Liver (tissue), 9 donors: ENCODE measurements around the gene EFEMP2. TPM values are rescaled to one million over a fixed set of nuclear protein-coding genes. Genes with fewer than 3 reads are reported as not detected.

Experiments
- DNase-seq: peaks from one replicate; pipeline ENCODE4 v3.0.0-alpha.2; 2017; ENCODE audit warnings: low spot score
- H3K27ac ChIP-seq, 2 donors: one replicate each; pipeline ENCODE4 v1.7.0; 2013; ENCODE audit warnings: inconsistent platforms in 2 of 2, low read length in 2 of 2, control low read depth in 1 of 2, low read depth in 1 of 2, mild to moderate bottlenecking in 1 of 2
- H3K27me3 ChIP-seq, 4 donors: one replicate each; pipeline versions ENCODE4 v1.6.1 to v1.7.0; 2013; ENCODE audit warnings: low read length in 3 of 4, inconsistent platforms in 1 of 4, mild to moderate bottlenecking in 1 of 4, moderate library complexity in 1 of 4; ENCODE audit not compliant: control insufficient read depth in 4 of 4, insufficient read depth in 4 of 4
- H3K36me3 ChIP-seq, 4 donors: one replicate each; pipeline versions ENCODE4 v1.6.1 to v1.7.0; 2013; ENCODE audit warnings: low read length in 3 of 4, mild to moderate bottlenecking in 3 of 4, low read depth in 1 of 4, moderate library complexity in 1 of 4; ENCODE audit not compliant: control insufficient read depth in 4 of 4, insufficient read depth in 3 of 4
- H3K4me1 ChIP-seq, 4 donors: one replicate each; pipeline versions ENCODE4 v1.6.1 to v1.7.0; 2013; ENCODE audit warnings: low read length in 3 of 4, mild to moderate bottlenecking in 3 of 4, moderate library complexity in 1 of 4; ENCODE audit not compliant: control insufficient read depth in 4 of 4, insufficient read depth in 4 of 4
- H3K4me3 ChIP-seq, 3 donors: one replicate each; pipeline versions ENCODE4 v1.6.1 to v1.7.0; 2013; ENCODE audit warnings: low read length in 3 of 3, control low read depth in 1 of 3, low read depth in 1 of 3, mild to moderate bottlenecking in 1 of 3
- H3K9ac ChIP-seq, 2 donors: one replicate each; pipeline ENCODE4 v1.7.0; 2013; ENCODE audit warnings: low read length in 2 of 2, mild to moderate bottlenecking in 2 of 2, moderate library complexity in 2 of 2, control low read depth in 1 of 2, low read depth in 1 of 2
- H3K9me3 ChIP-seq, 4 donors: one replicate each; pipeline versions ENCODE4 v1.6.1 to v1.7.0; 2013; ENCODE audit warnings: low read length in 3 of 4; ENCODE audit not compliant: control insufficient read depth in 4 of 4
- EGR1 ChIP-seq, 2 donors: IDR thresholded peaks; 2 replicates each; pipeline ENCODE4 v1.6.1; 2016 to 2018; ENCODE audit warnings: antibody characterized with exemption in 2 of 2, low read depth in 2 of 2
- FOXA1 ChIP-seq: IDR thresholded peaks from 2 replicates; pipeline ENCODE4 v1.6.1; 2016; ENCODE audit warnings: antibody characterized with exemption
- FOXA2 ChIP-seq: IDR thresholded peaks from 2 replicates; pipeline ENCODE4 v1.6.1; 2016; ENCODE audit warnings: antibody characterized with exemption
- GABPA ChIP-seq, 2 donors: IDR thresholded peaks in 1 of 2; conservative IDR thresholded peaks in 1 of 2; 2 replicates each; pipeline ENCODE4 v1.6.1; 2016; ENCODE audit warnings: antibody characterized with exemption in 2 of 2, mild to moderate bottlenecking in 1 of 2, moderate library complexity in 1 of 2
- HNF4A ChIP-seq, 2 donors: conservative IDR thresholded peaks; 2 replicates each; pipeline ENCODE4 v1.6.1; 2016; ENCODE audit warnings: antibody characterized with exemption in 2 of 2, mild to moderate bottlenecking in 2 of 2
- JUND ChIP-seq, 2 donors: IDR thresholded peaks; 2 replicates each; pipeline ENCODE4 v1.6.1; 2016; ENCODE audit warnings: antibody characterized with exemption in 2 of 2
- NR2F2 ChIP-seq: IDR thresholded peaks from 2 replicates; pipeline ENCODE4 v1.6.1; 2016; ENCODE audit warnings: antibody characterized with exemption
- RAD21 ChIP-seq, 2 donors: IDR thresholded peaks; 2 replicates each; pipeline ENCODE4 v1.6.1; 2016; ENCODE audit warnings: antibody characterized with exemption in 2 of 2, mild to moderate bottlenecking in 2 of 2
- RXRA ChIP-seq, 2 donors: IDR thresholded peaks; 2 replicates each; pipeline ENCODE4 v1.6.1; 2017 to 2018; ENCODE audit warnings: antibody characterized with exemption in 2 of 2, mild to moderate bottlenecking in 1 of 2
- SP1 ChIP-seq: IDR thresholded peaks from 2 replicates; pipeline ENCODE4 v1.6.1; 2018; ENCODE audit warnings: antibody characterized with exemption, mild to moderate bottlenecking
- TAF1 ChIP-seq: conservative IDR thresholded peaks from 2 replicates; pipeline ENCODE4 v1.6.1; 2016; ENCODE audit warnings: antibody characterized with exemption, mild to moderate bottlenecking
- YY1 ChIP-seq: IDR thresholded peaks from 2 replicates; pipeline ENCODE4 v1.6.1; 2016; ENCODE audit warnings: antibody characterized with exemption, mild to moderate bottlenecking
- WGBS: extraction: QIAGEN DNeasy Blood & Tissue Kit; methylation state at CpG from one replicate; pipeline ENCODE4 v1.1.7; 2013; 5-methylcytosine and 5-hydroxymethylcytosine counted together
- polyA plus RNA-seq, 2 donors: library from polyadenylated mRNA; stranded (reverse) in 1 of 2; unstranded in 1 of 2; fragments of 200-250 nt in 1 of 2; fragments of >200 nt in 1 of 2; fragmentation: Nextera tagmentation in 1 of 2; extraction: Ambion mirVana in 1 of 2; gene quantifications; one replicate each; pipeline versions ENCODE4 v1.2.1 to v1.2.3, GENCODE V29; 2013 to 2015
- total RNA-seq, 2 donors: library from RNA; depleted of rRNA; stranded (reverse); fragments of >200 nt; gene quantifications; one replicate each; pipeline ENCODE4 v1.2.3, GENCODE V29; 2014
- TF ChIP-seq, protein P1 (sequence below): IDR thresholded peaks from 2 replicates; pipeline ENCODE4 v1.6.1; 2016; ENCODE audit warnings: antibody characterized with exemption
- TF ChIP-seq, protein P2 (sequence below): IDR thresholded peaks from 2 replicates; pipeline ENCODE4 v1.6.1; 2016; ENCODE audit warnings: antibody characterized with exemption
- TF ChIP-seq, protein P3 (sequence below): fragments of 150-350 bp; IDR thresholded peaks from 2 replicates; pipeline ENCODE4 v1.5.1; 2017; ENCODE audit warnings: improper control_type of control experiment, low read depth, low read length; ENCODE audit not compliant: missing input control
- TF ChIP-seq, protein P4 (sequence below): IDR thresholded peaks from 2 replicates; pipeline ENCODE4 v1.6.1; 2016; ENCODE audit warnings: antibody characterized with exemption, mild to moderate bottlenecking
- donor health status: healthy.
- donor health status: healthy.
- donor health status: healthy.
- donor health status: healthy.
- donor health status: healthy.

The EFEMP2 gene
- total RNA-seq (1 to 10 TPM; 5.0 to 5.2 TPM), polyA plus RNA-seq (10 to 100 TPM in 1 of 2 donors, 1 to 10 TPM in 1; 5.5 to 10.7 TPM)

DNA sequence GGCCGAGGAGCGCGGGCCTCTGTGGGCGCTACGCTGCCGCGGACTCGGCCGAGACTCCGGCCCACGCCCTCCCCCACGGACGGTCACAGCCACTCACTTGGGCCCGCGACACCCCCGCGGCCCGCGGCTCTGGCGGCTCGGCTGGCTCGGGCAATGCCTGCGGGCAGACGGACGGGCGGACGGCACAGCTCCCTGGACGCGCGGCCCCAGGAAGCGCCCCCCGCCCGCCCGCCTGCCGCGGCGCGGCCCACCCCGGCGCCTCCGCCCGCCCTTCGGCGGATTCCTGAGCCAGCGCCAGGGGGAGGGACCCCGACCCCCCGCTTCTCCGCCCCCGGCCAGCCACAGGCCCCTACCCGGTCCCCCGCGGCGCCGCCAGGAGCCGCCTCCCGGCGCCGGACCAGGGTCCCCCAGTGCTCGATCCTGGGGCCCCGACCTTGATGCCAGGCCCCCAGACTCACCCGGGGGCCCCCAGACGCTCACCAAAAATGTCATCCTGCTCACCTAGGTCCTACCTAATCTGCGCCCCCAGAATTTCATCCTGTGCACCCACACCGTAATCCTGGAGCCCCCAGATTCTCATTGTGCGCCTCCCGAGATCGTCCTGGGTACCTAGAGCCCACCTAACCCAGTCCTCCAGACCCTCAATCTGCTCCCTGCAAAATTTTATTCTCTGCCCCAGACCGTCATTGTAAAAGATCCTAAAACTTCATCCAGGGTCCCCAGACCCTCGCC is at the start of gene EFEMP2:
Gene EFEMP2, minus strand, starts transcription at position 215 of the 732 bp plus-strand sequence. CDS start 446 bp downstream, outside the sequence.
- Histone ChIP-seq H3K27me3 (no peaks in the 10 kb centered on the region), H3K36me3 (no peaks in the 10 kb centered on the region), H3K9ac (peak within 1 kb of the TSS in 1 of 2 donors; percentile 56), H3K4me1 (peaks cover 0 to 20% (median 6%) of the 10 kb centered on the region in 4 donors), H3K4me3 (peak within 1 kb of the TSS; percentile 4 to 41 (median 41)), H3K27ac (peak within 1 kb of the TSS; percentile 55 to 61), H3K9me3 (no peaks in the 10 kb centered on the region)
- TF ChIP-seq RAD21 (IDR thresholded peaks at IDR 0.05) (no peak), SP1 (no peak), HNF4A (conservative IDR thresholded peaks at IDR 0.05) (no peak), YY1 (no peak), JUND (IDR thresholded peaks at IDR 0.05) (no peak), RXRA (IDR thresholded peaks at IDR 0.05) (no peak)
- TF ChIP-seq, protein P1, sequence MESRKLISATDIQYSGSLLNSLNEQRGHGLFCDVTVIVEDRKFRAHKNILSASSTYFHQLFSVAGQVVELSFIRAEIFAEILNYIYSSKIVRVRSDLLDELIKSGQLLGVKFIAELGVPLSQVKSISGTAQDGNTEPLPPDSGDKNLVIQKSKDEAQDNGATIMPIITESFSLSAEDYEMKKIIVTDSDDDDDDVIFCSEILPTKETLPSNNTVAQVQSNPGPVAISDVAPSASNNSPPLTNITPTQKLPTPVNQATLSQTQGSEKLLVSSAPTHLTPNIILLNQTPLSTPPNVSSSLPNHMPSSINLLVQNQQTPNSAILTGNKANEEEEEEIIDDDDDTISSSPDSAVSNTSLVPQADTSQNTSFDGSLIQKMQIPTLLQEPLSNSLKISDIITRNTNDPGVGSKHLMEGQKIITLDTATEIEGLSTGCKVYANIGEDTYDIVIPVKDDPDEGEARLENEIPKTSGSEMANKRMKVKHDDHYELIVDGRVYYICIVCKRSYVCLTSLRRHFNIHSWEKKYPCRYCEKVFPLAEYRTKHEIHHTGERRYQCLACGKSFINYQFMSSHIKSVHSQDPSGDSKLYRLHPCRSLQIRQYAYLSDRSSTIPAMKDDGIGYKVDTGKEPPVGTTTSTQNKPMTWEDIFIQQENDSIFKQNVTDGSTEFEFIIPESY: no peak
- TF ChIP-seq, protein P2, sequence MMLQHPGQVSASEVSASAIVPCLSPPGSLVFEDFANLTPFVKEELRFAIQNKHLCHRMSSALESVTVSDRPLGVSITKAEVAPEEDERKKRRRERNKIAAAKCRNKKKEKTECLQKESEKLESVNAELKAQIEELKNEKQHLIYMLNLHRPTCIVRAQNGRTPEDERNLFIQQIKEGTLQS: no peak
- no peak for DNase-seq
- WGBS: 6% methylated on average over 69 of the region's 69 CpGs

- no peak overlapping the region for H3K9ac ChIP-seq
- peaks cover 7 to 28% (median 20%) of the 10 kb centered on the region in 4 donors for H3K4me1 ChIP-seq
- peaks cover 0 to 9% (median 4%) of the 10 kb centered on the region in 4 donors for H3K36me3 ChIP-seq
- no peak for DNase-seq
- 96% methylated on average over 10 of the region's 10 CpGs for WGBS
- no peaks in the 10 kb centered on the region for H3K9me3 ChIP-seq
- no peak for TF ChIP-seq HNF4A (conservative IDR thresholded peaks at IDR 0.05)
- TF ChIP-seq NR2F2: no peak
- TF ChIP-seq FOXA1: no peak
- TF ChIP-seq RAD21 (IDR thresholded peaks at IDR 0.05): no peak
- no peak for TF ChIP-seq GABPA (IDR thresholded peaks at IDR 0.05 in 1 of 2, conservative IDR thresholded peaks at IDR 0.05 in 1 of 2)
- TF ChIP-seq, protein P2: no peak
- no peak for TF ChIP-seq RXRA (IDR thresholded peaks at IDR 0.05)
- TF ChIP-seq, protein P3, sequence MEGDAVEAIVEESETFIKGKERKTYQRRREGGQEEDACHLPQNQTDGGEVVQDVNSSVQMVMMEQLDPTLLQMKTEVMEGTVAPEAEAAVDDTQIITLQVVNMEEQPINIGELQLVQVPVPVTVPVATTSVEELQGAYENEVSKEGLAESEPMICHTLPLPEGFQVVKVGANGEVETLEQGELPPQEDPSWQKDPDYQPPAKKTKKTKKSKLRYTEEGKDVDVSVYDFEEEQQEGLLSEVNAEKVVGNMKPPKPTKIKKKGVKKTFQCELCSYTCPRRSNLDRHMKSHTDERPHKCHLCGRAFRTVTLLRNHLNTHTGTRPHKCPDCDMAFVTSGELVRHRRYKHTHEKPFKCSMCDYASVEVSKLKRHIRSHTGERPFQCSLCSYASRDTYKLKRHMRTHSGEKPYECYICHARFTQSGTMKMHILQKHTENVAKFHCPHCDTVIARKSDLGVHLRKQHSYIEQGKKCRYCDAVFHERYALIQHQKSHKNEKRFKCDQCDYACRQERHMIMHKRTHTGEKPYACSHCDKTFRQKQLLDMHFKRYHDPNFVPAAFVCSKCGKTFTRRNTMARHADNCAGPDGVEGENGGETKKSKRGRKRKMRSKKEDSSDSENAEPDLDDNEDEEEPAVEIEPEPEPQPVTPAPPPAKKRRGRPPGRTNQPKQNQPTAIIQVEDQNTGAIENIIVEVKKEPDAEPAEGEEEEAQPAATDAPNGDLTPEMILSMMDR: no peak
- TF ChIP-seq EGR1 (IDR thresholded peaks at IDR 0.05; ENCODE audit: low read depth in 2 of 2): no peak
- TF ChIP-seq, protein P1: no peak
- no peak for TF ChIP-seq FOXA2
- no peak for TF ChIP-seq SP1
- no peak for TF ChIP-seq YY1
- TF ChIP-seq, protein P4, sequence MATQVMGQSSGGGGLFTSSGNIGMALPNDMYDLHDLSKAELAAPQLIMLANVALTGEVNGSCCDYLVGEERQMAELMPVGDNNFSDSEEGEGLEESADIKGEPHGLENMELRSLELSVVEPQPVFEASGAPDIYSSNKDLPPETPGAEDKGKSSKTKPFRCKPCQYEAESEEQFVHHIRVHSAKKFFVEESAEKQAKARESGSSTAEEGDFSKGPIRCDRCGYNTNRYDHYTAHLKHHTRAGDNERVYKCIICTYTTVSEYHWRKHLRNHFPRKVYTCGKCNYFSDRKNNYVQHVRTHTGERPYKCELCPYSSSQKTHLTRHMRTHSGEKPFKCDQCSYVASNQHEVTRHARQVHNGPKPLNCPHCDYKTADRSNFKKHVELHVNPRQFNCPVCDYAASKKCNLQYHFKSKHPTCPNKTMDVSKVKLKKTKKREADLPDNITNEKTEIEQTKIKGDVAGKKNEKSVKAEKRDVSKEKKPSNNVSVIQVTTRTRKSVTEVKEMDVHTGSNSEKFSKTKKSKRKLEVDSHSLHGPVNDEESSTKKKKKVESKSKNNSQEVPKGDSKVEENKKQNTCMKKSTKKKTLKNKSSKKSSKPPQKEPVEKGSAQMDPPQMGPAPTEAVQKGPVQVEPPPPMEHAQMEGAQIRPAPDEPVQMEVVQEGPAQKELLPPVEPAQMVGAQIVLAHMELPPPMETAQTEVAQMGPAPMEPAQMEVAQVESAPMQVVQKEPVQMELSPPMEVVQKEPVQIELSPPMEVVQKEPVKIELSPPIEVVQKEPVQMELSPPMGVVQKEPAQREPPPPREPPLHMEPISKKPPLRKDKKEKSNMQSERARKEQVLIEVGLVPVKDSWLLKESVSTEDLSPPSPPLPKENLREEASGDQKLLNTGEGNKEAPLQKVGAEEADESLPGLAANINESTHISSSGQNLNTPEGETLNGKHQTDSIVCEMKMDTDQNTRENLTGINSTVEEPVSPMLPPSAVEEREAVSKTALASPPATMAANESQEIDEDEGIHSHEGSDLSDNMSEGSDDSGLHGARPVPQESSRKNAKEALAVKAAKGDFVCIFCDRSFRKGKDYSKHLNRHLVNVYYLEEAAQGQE: no peak
- TF ChIP-seq TAF1: no peak
- H3K4me3 ChIP-seq: no peak overlapping the region
- no peak overlapping the region for H3K27ac ChIP-seq
- no peaks in the 10 kb centered on the region for H3K27me3 ChIP-seq
Observed at GRCh38 chr11:65921876-65922275, 49.3 kb upstream of the EFEMP2 start.
